ENCODE measurements around the gene NCKAP5. TPM values are rescaled to one million over a fixed set of nuclear protein-coding genes. Genes with fewer than 3 reads are reported as not detected.

The NCKAP5 gene
- total and polyA plus RNA-seq, 4 donors, result 0.57 to 2.8 (median 2.4) TPM

DNA sequence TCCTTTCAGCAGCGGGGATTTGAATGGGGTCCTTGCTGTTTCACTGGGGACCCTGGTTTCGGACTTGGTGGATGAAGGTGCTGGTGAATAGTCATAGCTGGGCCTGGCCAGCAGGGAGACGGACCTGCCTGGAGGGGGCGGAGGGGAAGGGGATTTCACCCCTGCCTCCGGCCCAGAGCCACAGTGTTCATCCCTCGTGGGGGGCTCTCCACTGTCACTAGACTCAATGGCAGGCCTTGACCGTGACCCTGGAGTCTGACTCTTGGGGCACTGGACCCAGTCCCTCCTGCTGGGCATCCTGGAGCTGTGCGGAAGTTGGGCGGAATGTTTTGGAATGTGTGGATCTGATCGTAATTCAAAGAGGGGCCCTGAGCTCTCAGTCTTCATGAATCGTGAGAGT lies 784.4 kb downstream of the NCKAP5 start:
- H3K9ac ChIP-seq (ENCODE audit: low read depth in 1 of 2, low read length in 2 of 2), result no peak overlapping the region
- H3K36me3 ChIP-seq (ENCODE audit: control insufficient read depth in 4 of 4, insufficient read depth in 3 of 4, low read depth in 1 of 4, low read length in 3 of 4), result peaks cover 0 to 5% (median 2%) of the 10 kb centered on the region in 4 donors
- H3K27ac ChIP-seq (ENCODE audit: low read depth in 1 of 2, low read length in 2 of 2), result no peak overlapping the region
- TF ChIP-seq TAF1 (conservative IDR thresholded peaks at IDR 0.05) (no peak), EGR1 (IDR thresholded peaks at IDR 0.05; ENCODE audit: low read depth in 2 of 2) (no peak), FOXA1 (IDR thresholded peaks at IDR 0.05) (no peak), YY1 (IDR thresholded peaks at IDR 0.05) (no peak), REST (IDR thresholded peaks at IDR 0.05) (no peak), ATF3 (IDR thresholded peaks at IDR 0.05) (no peak), HNF4A (conservative IDR thresholded peaks at IDR 0.05) (no peak), RXRA (IDR thresholded peaks at IDR 0.05) (no peak), SP1 (IDR thresholded peaks at IDR 0.05) (no peak), HNF4G (IDR thresholded peaks at IDR 0.05) (no peak), JUND (IDR thresholded peaks at IDR 0.05) (no peak), GABPA (IDR thresholded peaks at IDR 0.05 in 1 of 2, conservative IDR thresholded peaks at IDR 0.05 in 1 of 2) (no peak)
- TF ChIP-seq, protein P1, sequence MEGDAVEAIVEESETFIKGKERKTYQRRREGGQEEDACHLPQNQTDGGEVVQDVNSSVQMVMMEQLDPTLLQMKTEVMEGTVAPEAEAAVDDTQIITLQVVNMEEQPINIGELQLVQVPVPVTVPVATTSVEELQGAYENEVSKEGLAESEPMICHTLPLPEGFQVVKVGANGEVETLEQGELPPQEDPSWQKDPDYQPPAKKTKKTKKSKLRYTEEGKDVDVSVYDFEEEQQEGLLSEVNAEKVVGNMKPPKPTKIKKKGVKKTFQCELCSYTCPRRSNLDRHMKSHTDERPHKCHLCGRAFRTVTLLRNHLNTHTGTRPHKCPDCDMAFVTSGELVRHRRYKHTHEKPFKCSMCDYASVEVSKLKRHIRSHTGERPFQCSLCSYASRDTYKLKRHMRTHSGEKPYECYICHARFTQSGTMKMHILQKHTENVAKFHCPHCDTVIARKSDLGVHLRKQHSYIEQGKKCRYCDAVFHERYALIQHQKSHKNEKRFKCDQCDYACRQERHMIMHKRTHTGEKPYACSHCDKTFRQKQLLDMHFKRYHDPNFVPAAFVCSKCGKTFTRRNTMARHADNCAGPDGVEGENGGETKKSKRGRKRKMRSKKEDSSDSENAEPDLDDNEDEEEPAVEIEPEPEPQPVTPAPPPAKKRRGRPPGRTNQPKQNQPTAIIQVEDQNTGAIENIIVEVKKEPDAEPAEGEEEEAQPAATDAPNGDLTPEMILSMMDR (IDR thresholded peaks at IDR 0.05; ENCODE audit: low read depth, low read length, missing input control), result no peak
- 96% methylated on average over 11 of the region's 11 CpGs for WGBS
- no peak for DNase-seq (ENCODE audit: low spot score)
- no peaks in the 10 kb centered on the region for H3K4me1 ChIP-seq (ENCODE audit: control insufficient read depth in 4 of 4, insufficient read depth in 4 of 4, low read length in 3 of 4)
- H3K27me3 ChIP-seq (ENCODE audit: control insufficient read depth in 4 of 4, insufficient read depth in 4 of 4, low read length in 3 of 4), result no peaks in the 10 kb centered on the region
- no peaks in the 10 kb centered on the region for H3K9me3 ChIP-seq (ENCODE audit: control insufficient read depth in 4 of 4, low read length in 3 of 4)
- no peak overlapping the region for H3K4me3 ChIP-seq (ENCODE audit: low read depth in 1 of 3, low read length in 3 of 3)

DNA sequence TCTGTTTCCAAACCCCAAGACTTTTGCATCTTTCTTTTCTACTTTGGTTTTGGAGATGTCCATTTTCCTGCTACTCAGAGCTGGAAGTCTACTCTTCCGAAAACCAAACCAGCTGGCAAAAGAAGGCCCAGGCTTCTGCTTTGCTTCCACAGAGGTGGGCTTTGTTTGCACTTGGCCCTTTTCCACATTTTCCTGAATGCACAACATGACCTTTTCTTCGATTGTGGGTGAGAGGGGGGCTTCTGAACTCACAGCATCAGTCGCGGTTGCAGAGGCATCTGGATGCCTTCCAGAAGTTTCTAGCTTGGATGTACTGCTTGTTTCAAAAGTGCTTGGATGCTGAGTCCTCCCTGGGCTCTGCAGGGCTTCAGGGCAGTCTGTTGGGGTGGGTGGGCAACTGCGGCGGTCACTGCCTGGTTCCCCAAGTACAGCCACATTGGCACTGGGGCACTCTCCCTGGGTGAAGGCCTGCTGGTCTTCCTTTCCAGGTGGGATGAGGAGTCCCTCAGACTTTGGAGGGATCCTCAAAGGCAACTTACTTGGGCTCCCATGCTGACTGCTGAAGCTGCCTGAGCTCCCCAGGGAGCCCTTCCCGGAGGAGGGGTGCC lies 786.0 kb downstream of the NCKAP5 start:
- DNase-seq (ENCODE audit: low spot score), result no peak
- Histone ChIP-seq H3K9me3 (ENCODE audit: control insufficient read depth in 4 of 4, low read length in 3 of 4) (no peaks in the 10 kb centered on the region), H3K27me3 (ENCODE audit: control insufficient read depth in 4 of 4, insufficient read depth in 4 of 4, low read length in 3 of 4) (no peaks in the 10 kb centered on the region), H3K36me3 (ENCODE audit: control insufficient read depth in 4 of 4, insufficient read depth in 3 of 4, low read depth in 1 of 4, low read length in 3 of 4) (peaks cover 0 to 5% (median 2%) of the 10 kb centered on the region in 4 donors), H3K4me3 (ENCODE audit: low read depth in 1 of 3, low read length in 3 of 3) (no peak overlapping the region), H3K27ac (ENCODE audit: low read depth in 1 of 2, low read length in 2 of 2) (no peak overlapping the region), H3K4me1 (ENCODE audit: control insufficient read depth in 4 of 4, insufficient read depth in 4 of 4, low read length in 3 of 4) (no peaks in the 10 kb centered on the region), H3K9ac (ENCODE audit: low read depth in 1 of 2, low read length in 2 of 2) (no peak overlapping the region)
- TF ChIP-seq SP1 (IDR thresholded peaks at IDR 0.05) (no peak), HNF4A (conservative IDR thresholded peaks at IDR 0.05) (no peak), YY1 (IDR thresholded peaks at IDR 0.05) (no peak), GABPA (IDR thresholded peaks at IDR 0.05 in 1 of 2, conservative IDR thresholded peaks at IDR 0.05 in 1 of 2) (no peak), HNF4G (IDR thresholded peaks at IDR 0.05) (no peak), EGR1 (IDR thresholded peaks at IDR 0.05; ENCODE audit: low read depth in 2 of 2) (no peak), RXRA (IDR thresholded peaks at IDR 0.05) (no peak), REST (IDR thresholded peaks at IDR 0.05) (no peak), FOXA1 (IDR thresholded peaks at IDR 0.05) (no peak), RAD21 (IDR thresholded peaks at IDR 0.05) (no peak), TAF1 (conservative IDR thresholded peaks at IDR 0.05) (no peak), JUND (IDR thresholded peaks at IDR 0.05) (no peak)
- TF ChIP-seq, protein P2, sequence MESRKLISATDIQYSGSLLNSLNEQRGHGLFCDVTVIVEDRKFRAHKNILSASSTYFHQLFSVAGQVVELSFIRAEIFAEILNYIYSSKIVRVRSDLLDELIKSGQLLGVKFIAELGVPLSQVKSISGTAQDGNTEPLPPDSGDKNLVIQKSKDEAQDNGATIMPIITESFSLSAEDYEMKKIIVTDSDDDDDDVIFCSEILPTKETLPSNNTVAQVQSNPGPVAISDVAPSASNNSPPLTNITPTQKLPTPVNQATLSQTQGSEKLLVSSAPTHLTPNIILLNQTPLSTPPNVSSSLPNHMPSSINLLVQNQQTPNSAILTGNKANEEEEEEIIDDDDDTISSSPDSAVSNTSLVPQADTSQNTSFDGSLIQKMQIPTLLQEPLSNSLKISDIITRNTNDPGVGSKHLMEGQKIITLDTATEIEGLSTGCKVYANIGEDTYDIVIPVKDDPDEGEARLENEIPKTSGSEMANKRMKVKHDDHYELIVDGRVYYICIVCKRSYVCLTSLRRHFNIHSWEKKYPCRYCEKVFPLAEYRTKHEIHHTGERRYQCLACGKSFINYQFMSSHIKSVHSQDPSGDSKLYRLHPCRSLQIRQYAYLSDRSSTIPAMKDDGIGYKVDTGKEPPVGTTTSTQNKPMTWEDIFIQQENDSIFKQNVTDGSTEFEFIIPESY (IDR thresholded peaks at IDR 0.05), result no peak
- TF ChIP-seq, protein P1 (IDR thresholded peaks at IDR 0.05; ENCODE audit: low read depth, low read length, missing input control), result no peak
- TF ChIP-seq, protein P3, sequence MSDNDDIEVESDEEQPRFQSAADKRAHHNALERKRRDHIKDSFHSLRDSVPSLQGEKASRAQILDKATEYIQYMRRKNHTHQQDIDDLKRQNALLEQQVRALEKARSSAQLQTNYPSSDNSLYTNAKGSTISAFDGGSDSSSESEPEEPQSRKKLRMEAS (IDR thresholded peaks at IDR 0.05), result no peak
- 93% methylated on average over 7 of the region's 7 CpGs for WGBS
